ENCODE results near the gene RCAN2. TPM values are rescaled to one million over a fixed set of nuclear protein-coding genes. Genes with fewer than 3 reads are reported as not detected.
A peak's percentile ranks its signal among the peaks of the same experiment; 100 is the strongest.

The RCAN2 gene
- total RNA-seq, 1 experiment from 2014 or later, result 3.7 TPM

GRCh38 chr6:46412662-46413061, 78.6 kb downstream of the RCAN2 start:
- Mint-ChIP-seq H3K4me1 (ENCODE audit: low read depth, unreplicated experiment) (no peaks in the 10 kb centered on the region), H3K27ac (ENCODE audit: unreplicated experiment) (no peak overlapping the region), H3K9me3 (ENCODE audit: low read depth, unreplicated experiment) (no peaks in the 10 kb centered on the region), H3K27me3 (ENCODE audit: unreplicated experiment) (no peaks in the 10 kb centered on the region), H3K4me3 (ENCODE audit: low read depth, unreplicated experiment) (no peak overlapping the region), H3K36me3 (ENCODE audit: insufficient read depth, unreplicated experiment) (no peaks in the 10 kb centered on the region)
- intact Hi-C loops (cut with micrococcal nuclease; ENCODE audit: unreplicated experiment), result no loop called here
- no peak for TF ChIP-seq CTCF (IDR thresholded peaks at IDR 0.05; ENCODE audit: unreplicated experiment)
- DNase-seq, result no peak
- BruUV-seq (replicated peaks), result no TSS peak
- CTCF ChIA-PET, result interaction anchor here (1.8 kb wide), 1 partner anchor 191 kb away, joined by 8 read pairs; no protein-coding TSS in a partner anchor

DNA sequence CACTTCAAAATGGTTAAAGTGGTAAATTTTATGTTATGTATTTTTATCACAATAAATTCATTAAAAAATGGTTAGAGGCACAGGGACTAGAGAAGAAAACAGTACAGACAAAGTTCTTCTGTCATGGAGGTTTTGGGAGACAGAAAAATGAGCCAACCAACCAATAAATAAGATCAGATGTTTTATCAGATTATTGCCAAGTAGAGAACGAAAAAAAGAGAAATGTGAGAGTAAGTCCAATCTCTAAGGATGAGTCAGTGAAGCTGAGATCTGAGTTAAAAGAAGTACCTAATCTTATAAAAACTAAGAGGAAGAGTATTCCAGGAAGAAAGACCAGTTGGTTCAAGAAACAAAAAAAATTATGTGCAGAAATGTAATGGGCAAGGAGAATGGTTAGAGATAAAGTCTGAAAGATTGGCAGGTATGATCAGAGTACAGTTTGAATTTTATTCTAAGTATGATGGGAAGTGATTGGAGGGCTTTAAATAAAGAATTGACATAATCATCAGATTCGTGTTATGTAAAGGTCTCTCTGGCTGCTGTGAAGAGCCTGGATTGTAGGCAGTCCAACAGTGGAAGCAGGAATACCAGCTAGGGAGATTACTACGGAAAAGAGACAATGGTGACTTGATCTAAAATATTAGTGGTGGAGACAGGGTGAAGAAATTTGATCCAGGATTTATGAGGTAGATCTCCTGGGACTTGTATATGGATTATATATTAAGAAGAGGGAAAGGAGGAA, 79.6 kb downstream of the RCAN2 start:
- DNase-seq, result no peak
- CTCF ChIA-PET, result interaction anchor here (0.6 to 1.8 kb wide), 2 partner anchors 190 to 723 kb away, joined by 4 to 8 read pairs; no protein-coding TSS in a partner anchor
- no peak for TF ChIP-seq CTCF (IDR thresholded peaks at IDR 0.05; ENCODE audit: unreplicated experiment)
- intact Hi-C loops (cut with micrococcal nuclease; ENCODE audit: unreplicated experiment), result loop anchor here (2.0 kb wide), 1 partner anchor 481 kb away; no protein-coding TSS in a partner anchor
- Mint-ChIP-seq H3K9me3 (ENCODE audit: low read depth, unreplicated experiment) (no peaks in the 10 kb centered on the region), H3K27me3 (ENCODE audit: unreplicated experiment) (no peaks in the 10 kb centered on the region), H3K36me3 (ENCODE audit: insufficient read depth, unreplicated experiment) (no peaks in the 10 kb centered on the region), H3K27ac (ENCODE audit: unreplicated experiment) (no peak overlapping the region), H3K4me1 (ENCODE audit: low read depth, unreplicated experiment) (no peaks in the 10 kb centered on the region), H3K4me3 (ENCODE audit: low read depth, unreplicated experiment) (no peak overlapping the region)
- BruUV-seq (replicated peaks), result no TSS peak

GRCh38 chr6:46410334-46410953, 80.8 kb downstream of the RCAN2 start:
- intact Hi-C loops (cut with micrococcal nuclease; ENCODE audit: unreplicated experiment), result loop anchor here (1.0 to 2.0 kb wide), 4 partner anchors 189 to 480 kb away; no protein-coding TSS in a partner anchor
- Mint-ChIP-seq H3K36me3 (ENCODE audit: insufficient read depth, unreplicated experiment) (no peaks in the 10 kb centered on the region), H3K9me3 (ENCODE audit: low read depth, unreplicated experiment) (no peaks in the 10 kb centered on the region), H3K27ac (ENCODE audit: unreplicated experiment) (no peak overlapping the region), H3K4me3 (ENCODE audit: low read depth, unreplicated experiment) (no peak overlapping the region), H3K4me1 (ENCODE audit: low read depth, unreplicated experiment) (no peaks in the 10 kb centered on the region), H3K27me3 (ENCODE audit: unreplicated experiment) (no peaks in the 10 kb centered on the region)
- BruUV-seq (replicated peaks), result no TSS peak
- DNase-seq, result peak; percentile 34
- CTCF ChIA-PET, result interaction anchor here (0.7 to 1.9 kb wide), 6 partner anchors 189 to 480 kb away, joined by 3 to 45 read pairs (median 6); partner anchors contain the start of gene ENPP4
- TF ChIP-seq CTCF (IDR thresholded peaks at IDR 0.05; ENCODE audit: unreplicated experiment), result peak; percentile 52

DNA sequence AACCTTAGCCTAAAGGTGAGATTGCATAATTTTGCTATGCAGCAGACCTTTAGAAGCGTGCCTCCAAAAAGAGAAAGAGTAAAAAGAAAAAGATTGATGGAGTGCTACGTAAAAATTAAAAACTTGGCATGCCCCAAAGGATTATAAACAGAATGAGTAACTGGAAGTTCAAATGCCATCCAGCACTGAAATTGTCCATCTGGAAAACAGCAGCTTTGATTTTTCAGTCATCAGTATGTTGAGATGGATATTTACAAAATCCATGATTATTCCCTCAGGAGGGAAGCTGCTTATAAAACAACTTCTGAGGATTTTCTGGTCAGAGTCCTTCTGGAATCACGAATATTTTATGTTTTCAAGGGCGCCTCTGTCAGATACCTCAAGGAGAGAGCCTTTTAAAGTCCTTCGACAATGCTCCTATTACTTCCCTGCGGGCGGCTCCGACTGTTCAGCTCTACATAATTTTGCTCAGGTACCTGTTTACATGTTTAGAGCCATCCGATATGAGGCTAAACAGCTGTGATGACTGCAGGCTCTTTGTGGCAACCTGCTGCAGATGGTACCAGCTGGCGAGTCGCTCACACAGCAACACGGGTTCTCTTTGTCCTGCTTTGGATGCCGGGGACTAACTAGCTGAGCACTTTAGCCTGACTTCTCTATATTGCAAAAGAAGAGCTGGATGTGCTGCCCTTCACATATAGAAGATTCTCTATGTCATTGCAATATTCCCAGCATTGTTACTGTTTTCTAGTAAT, 83.3 kb downstream of the RCAN2 start:
- no peaks in the 10 kb centered on the region for H3K9me3 Mint-ChIP-seq (ENCODE audit: low read depth, unreplicated experiment)
- no peaks in the 10 kb centered on the region for H3K27me3 Mint-ChIP-seq (ENCODE audit: unreplicated experiment)
- no peaks in the 10 kb centered on the region for H3K36me3 Mint-ChIP-seq (ENCODE audit: insufficient read depth, unreplicated experiment)
- intact Hi-C loops (cut with micrococcal nuclease; ENCODE audit: unreplicated experiment), result no loop called here
- no peak for TF ChIP-seq CTCF (IDR thresholded peaks at IDR 0.05; ENCODE audit: unreplicated experiment)
- no peaks in the 10 kb centered on the region for H3K4me1 Mint-ChIP-seq (ENCODE audit: low read depth, unreplicated experiment)
- no TSS peak for BruUV-seq (replicated peaks)
- H3K27ac Mint-ChIP-seq (ENCODE audit: unreplicated experiment), result no peak overlapping the region
- CTCF ChIA-PET, result interaction anchor here (0.7 kb wide), 1 partner anchor 477 kb away, joined by 3 read pairs; no protein-coding TSS in a partner anchor
- DNase-seq, result no peak
- no peak overlapping the region for H3K4me3 Mint-ChIP-seq (ENCODE audit: low read depth, unreplicated experiment)

All from Calu3 (cell line).